Fibroblast of pulmonary artery (primary cell): ENCODE measurements around the gene DENND4B.

Experiments used
- DNase-seq: peaks from one replicate; pipeline ENCODE4 v3.0.0-alpha.2; 2010; ENCODE audit warnings: low read depth
- H3K4me3 ChIP-seq: replicated peaks from 2 replicates; pipeline ENCODE4 v1.5.1; 2011; ENCODE audit warnings: low read depth, mild to moderate bottlenecking, control low read depth, low read length, moderate library complexity
- CTCF ChIP-seq: IDR thresholded peaks from 2 replicates; pipeline ENCODE4 v1.5.1; 2011; ENCODE audit warnings: mild to moderate bottlenecking, control low read depth, low read length, inconsistent platforms; ENCODE audit errors: missing control alignments

Gene DENND4B

GRCh38 chr1:153961421-153961820, 14.9 kb upstream of the DENND4B start:
- peak overlapping the region; percentile 87 for H3K4me3 ChIP-seq
- TF ChIP-seq CTCF, result no peak
- no peak for DNase-seq

- no peak for TF ChIP-seq CTCF
- H3K4me3 ChIP-seq, result no peak overlapping the region
- DNase-seq, result no peak
Measured at GRCh38 chr1:153960206-153960605, 13.7 kb upstream of the DENND4B start.

GRCh38 chr1:153959454-153959853, 12.9 kb upstream of the DENND4B start:
- no peak for DNase-seq
- no peak for TF ChIP-seq CTCF
- H3K4me3 ChIP-seq, result no peak overlapping the region

- no peak for TF ChIP-seq CTCF
- peak overlapping the region; percentile 19 for H3K4me3 ChIP-seq
- no peak for DNase-seq
Measured at GRCh38 chr1:153958961-153959260, 12.4 kb upstream of the DENND4B start.

- peak; percentile 99 for DNase-seq
- H3K4me3 ChIP-seq, result peak within 1 kb of the TSS; percentile 68
- TF ChIP-seq CTCF, result no peak
Measured at GRCh38 chr1:153958111-153958960, 11.8 kb upstream of the DENND4B start, which contains the start of gene CRTC2. TSS of gene CRTC2 (minus strand) at chr1:153958612. CDS start at chr1:153958497, 115 bp downstream.

- DNase-seq, result no peak
- TF ChIP-seq CTCF, result no peak
Measured at GRCh38 chr1:153957744-153958110, 11.2 kb upstream of the DENND4B start.

More at GRCh38 chr1:153957744-153958110, 11.2 kb upstream of the DENND4B start:
- peak overlapping the region; percentile 68 for H3K4me3 ChIP-seq
